Non-pigmented ciliary epithelial cell (primary cell): Measurements from ENCODE around the gene TAX1BP1.
"Not testable (repeated sequence)": the region's sequence is repeated elsewhere in the genome, so short reads cannot be mapped to it uniquely, and the experiment has no call there.

Experiments used
- DNase-seq: peaks from one replicate; pipeline ENCODE4 v3.0.0-alpha.2; 2010; ENCODE audit warnings: low read depth

TAX1BP1 gene

GRCh38 chr7:27739301-27739908, 557 bp upstream of the TAX1BP1 start:
- no peak for DNase-seq

GRCh38 chr7:27740449-27741086, 606 bp downstream of the TAX1BP1 start:
- DNase-seq, result no peak

- DNase-seq, result not testable (repeated sequence)
These were observed 2.2 kb downstream of the TAX1BP1 start for GRCh38 chr7:27742091-27742710.

- DNase-seq, result no peak
These were observed 5.2 kb downstream of the TAX1BP1 start for GRCh38 chr7:27745064-27745583.

- DNase-seq, result no peak
These were observed 6.5 kb downstream of the TAX1BP1 start for GRCh38 chr7:27746486-27746885.

GRCh38 chr7:27746978-27747377, 7.0 kb downstream of the TAX1BP1 start:
- DNase-seq, result no peak

GRCh38 chr7:27747589-27748368, 7.8 kb downstream of the TAX1BP1 start:
- DNase-seq, result no peak

- DNase-seq, result no peak
These were observed 10.4 kb downstream of the TAX1BP1 start for GRCh38 chr7:27750316-27750715.

- no peak for DNase-seq
These were observed 12.1 kb downstream of the TAX1BP1 start for GRCh38 chr7:27751888-27752660.

GRCh38 chr7:27753863-27754262, 13.9 kb downstream of the TAX1BP1 start:
- DNase-seq, result no peak

GRCh38 chr7:27756298-27756697, 16.3 kb downstream of the TAX1BP1 start:
- no peak for DNase-seq

GRCh38 chr7:27759491-27759890, 19.5 kb downstream of the TAX1BP1 start:
- DNase-seq, result no peak

GRCh38 chr7:27762062-27762461, 22.1 kb downstream of the TAX1BP1 start:
- no peak for DNase-seq

GRCh38 chr7:27763983-27764508, 24.1 kb downstream of the TAX1BP1 start:
- DNase-seq, result no peak

GRCh38 chr7:27765841-27766240, 25.9 kb downstream of the TAX1BP1 start:
- no peak for DNase-seq

GRCh38 chr7:27767374-27767773, 27.4 kb downstream of the TAX1BP1 start:
- no peak for DNase-seq

GRCh38 chr7:27771111-27771510, 31.1 kb downstream of the TAX1BP1 start:
- DNase-seq, result no peak

GRCh38 chr7:27774717-27775328, 34.9 kb downstream of the TAX1BP1 start:
- DNase-seq, result no peak

GRCh38 chr7:27775782-27776181, 35.8 kb downstream of the TAX1BP1 start:
- no peak for DNase-seq

GRCh38 chr7:27777662-27778061, 37.7 kb downstream of the TAX1BP1 start:
- no peak for DNase-seq

GRCh38 chr7:27779873-27780272, 39.9 kb downstream of the TAX1BP1 start:
- no peak for DNase-seq
